Measurements from ENCODE around the gene LAMP1. TPM values are rescaled to one million over a fixed set of nuclear protein-coding genes. Genes with fewer than 3 reads are reported as not detected.
A peak's percentile ranks its signal among the peaks of the same experiment; 100 is the strongest.

The LAMP1 gene
- total and polyA plus RNA-seq, 2 donors, result 75.2 to 158 TPM

- 17% methylated on average over 3 of the region's 3 CpGs for WGBS
- Histone ChIP-seq H3K27ac (ENCODE audit: low read depth) (no peak overlapping the region), H3K36me3 (ENCODE audit: insufficient read depth) (no peaks in the 10 kb centered on the region), H3K4me3 (ENCODE audit: low read depth, low read length) (no peak overlapping the region), H3K4me1 (ENCODE audit: insufficient read depth) (no peaks in the 10 kb centered on the region)
- DNase-seq (ENCODE audit: extremely low spot score), result no peak
Observed at GRCh38 chr13:113275387-113275786, 21.7 kb upstream of the LAMP1 start.

GRCh38 chr13:113280126-113280525 lies 16.9 kb upstream of the LAMP1 start:
- Histone ChIP-seq H3K4me1 (ENCODE audit: insufficient read depth) (no peaks in the 10 kb centered on the region), H3K27ac (ENCODE audit: low read depth) (no peak overlapping the region), H3K4me3 (ENCODE audit: low read depth, low read length) (no peak overlapping the region), H3K36me3 (ENCODE audit: insufficient read depth) (no peaks in the 10 kb centered on the region)
- no peak for DNase-seq (ENCODE audit: extremely low spot score)
- 87% methylated on average over 6 of the region's 6 CpGs for WGBS

GRCh38 chr13:113283904-113284303 lies 13.1 kb upstream of the LAMP1 start:
- no peak for DNase-seq (ENCODE audit: extremely low spot score)
- no peaks in the 10 kb centered on the region for H3K4me1 ChIP-seq (ENCODE audit: insufficient read depth)
- no peak overlapping the region for H3K27ac ChIP-seq (ENCODE audit: low read depth)
- 84% methylated on average over 8 of the region's 8 CpGs for WGBS
- no peaks in the 10 kb centered on the region for H3K36me3 ChIP-seq (ENCODE audit: insufficient read depth)
- H3K4me3 ChIP-seq (ENCODE audit: low read depth, low read length), result no peak overlapping the region

GRCh38 chr13:113288880-113289279 lies 8.2 kb upstream of the LAMP1 start:
- whole genome bisulfite sequencing, result 58% methylated on average over 5 of the region's 5 CpGs
- no peaks in the 10 kb centered on the region for H3K36me3 ChIP-seq (ENCODE audit: insufficient read depth)

GRCh38 chr13:113291129-113291528 lies 5.9 kb upstream of the LAMP1 start:
- Histone ChIP-seq H3K4me1 (ENCODE audit: insufficient read depth) (no peaks in the 10 kb centered on the region), H3K27ac (ENCODE audit: low read depth) (no peak overlapping the region), H3K4me3 (ENCODE audit: low read depth, low read length) (no peak overlapping the region), H3K36me3 (ENCODE audit: insufficient read depth) (no peaks in the 10 kb centered on the region)
- no peak for DNase-seq (ENCODE audit: extremely low spot score)
- WGBS, result 64% methylated on average over 2 of the region's 2 CpGs

More at GRCh38 chr13:113288880-113289279, 8.2 kb upstream of the LAMP1 start:
- no peak for DNase-seq (ENCODE audit: extremely low spot score)
- H3K4me3 ChIP-seq (ENCODE audit: low read depth, low read length), result no peak overlapping the region
- no peak overlapping the region for H3K27ac ChIP-seq (ENCODE audit: low read depth)
- H3K4me1 ChIP-seq (ENCODE audit: insufficient read depth), result no peaks in the 10 kb centered on the region

- no peaks in the 10 kb centered on the region for H3K4me1 ChIP-seq (ENCODE audit: insufficient read depth)
- H3K36me3 ChIP-seq (ENCODE audit: insufficient read depth), result no peaks in the 10 kb centered on the region
- DNase-seq (ENCODE audit: extremely low spot score), result no peak
- peak overlapping the region; percentile 59 for H3K27ac ChIP-seq (ENCODE audit: low read depth)
- WGBS, result 12% methylated on average over 22 of the region's 22 CpGs
- peak overlapping the region; percentile 11 for H3K4me3 ChIP-seq (ENCODE audit: low read depth, low read length)
Observed at GRCh38 chr13:113292021-113292862, 4.8 kb upstream of the LAMP1 start.

GRCh38 chr13:113293686-113294085 lies 3.4 kb upstream of the LAMP1 start:
- Histone ChIP-seq H3K36me3 (ENCODE audit: insufficient read depth) (no peaks in the 10 kb centered on the region), H3K4me1 (ENCODE audit: insufficient read depth) (no peaks in the 10 kb centered on the region), H3K27ac (ENCODE audit: low read depth) (no peak overlapping the region), H3K4me3 (ENCODE audit: low read depth, low read length) (no peak overlapping the region)
- 77% methylated on average over 9 of the region's 9 CpGs for WGBS
- DNase-seq (ENCODE audit: extremely low spot score), result no peak

GRCh38 chr13:113295776-113296175 lies 1.3 kb upstream of the LAMP1 start:
- H3K4me1 ChIP-seq (ENCODE audit: insufficient read depth), result no peaks in the 10 kb centered on the region
- no peak overlapping the region for H3K4me3 ChIP-seq (ENCODE audit: low read depth, low read length)
- no peak overlapping the region for H3K27ac ChIP-seq (ENCODE audit: low read depth)
- H3K36me3 ChIP-seq (ENCODE audit: insufficient read depth), result no peaks in the 10 kb centered on the region
- no peak for DNase-seq (ENCODE audit: extremely low spot score)
- WGBS, result 85% methylated on average over 6 of the region's 6 CpGs

- Histone ChIP-seq H3K36me3 (ENCODE audit: insufficient read depth) (no peaks in the 10 kb centered on the region), H3K27ac (ENCODE audit: low read depth) (peak overlapping the region; percentile 56), H3K4me1 (ENCODE audit: insufficient read depth) (no peaks in the 10 kb centered on the region), H3K4me3 (ENCODE audit: low read depth, low read length) (peak overlapping the region; percentile 98)
- DNase-seq (ENCODE audit: extremely low spot score), result no peak
- under 1% methylated on average over 58 of the region's 58 CpGs for WGBS
Observed at GRCh38 chr13:113297370-113298042, 467 bp downstream of the LAMP1 start.

- Histone ChIP-seq H3K36me3 (ENCODE audit: insufficient read depth) (no peaks in the 10 kb centered on the region), H3K4me1 (ENCODE audit: insufficient read depth) (no peaks in the 10 kb centered on the region), H3K27ac (ENCODE audit: low read depth) (no peak overlapping the region), H3K4me3 (ENCODE audit: low read depth, low read length) (peak overlapping the region; percentile 98)
- no peak for DNase-seq (ENCODE audit: extremely low spot score)
- WGBS, result 36% methylated on average over 19 of the region's 19 CpGs
Observed at GRCh38 chr13:113298043-113298945, 1.3 kb downstream of the LAMP1 start.

- 86% methylated on average over 7 of the region's 7 CpGs for WGBS
- Histone ChIP-seq H3K4me1 (ENCODE audit: insufficient read depth) (no peaks in the 10 kb centered on the region), H3K4me3 (ENCODE audit: low read depth, low read length) (no peak overlapping the region), H3K27ac (ENCODE audit: low read depth) (no peak overlapping the region), H3K36me3 (ENCODE audit: insufficient read depth) (no peaks in the 10 kb centered on the region)
- DNase-seq (ENCODE audit: extremely low spot score), result no peak
Observed at GRCh38 chr13:113299951-113300350, 2.9 kb downstream of the LAMP1 start.

- WGBS, result 85% methylated on average over 7 of the region's 7 CpGs
- no peaks in the 10 kb centered on the region for H3K4me1 ChIP-seq (ENCODE audit: insufficient read depth)
Observed at GRCh38 chr13:113302986-113303385, 5.9 kb downstream of the LAMP1 start.

GRCh38 chr13:113304121-113304520 lies 7.1 kb downstream of the LAMP1 start:
- 86% methylated on average over 7 of the region's 7 CpGs for WGBS
- Histone ChIP-seq H3K27ac (ENCODE audit: low read depth) (no peak overlapping the region), H3K4me1 (ENCODE audit: insufficient read depth) (no peaks in the 10 kb centered on the region), H3K36me3 (ENCODE audit: insufficient read depth) (no peaks in the 10 kb centered on the region), H3K4me3 (ENCODE audit: low read depth, low read length) (no peak overlapping the region)
- DNase-seq (ENCODE audit: extremely low spot score), result no peak

More at GRCh38 chr13:113302986-113303385, 5.9 kb downstream of the LAMP1 start:
- H3K36me3 ChIP-seq (ENCODE audit: insufficient read depth), result no peaks in the 10 kb centered on the region
- H3K27ac ChIP-seq (ENCODE audit: low read depth), result no peak overlapping the region
- DNase-seq (ENCODE audit: extremely low spot score), result no peak
- H3K4me3 ChIP-seq (ENCODE audit: low read depth, low read length), result no peak overlapping the region
